SK-N-SH (cell line): ENCODE measurements around the gene CYB561D2.

Experiments
- CTCF ChIP-seq: fragments of 200-600 bp; sonication (generic); IDR thresholded peaks from 2 replicates; pipeline ENCODE4 v1.6.1; 2017; ENCODE audit warnings: antibody characterized with exemption, mild to moderate bottlenecking, moderate library complexity
- EZH2phosphoT487 ChIP-seq: fragments of 200-600 bp; sonication (generic); IDR thresholded peaks from 2 replicates; pipeline ENCODE4 v1.6.1; 2017; ENCODE audit warnings: low read depth, mixed run types, mild to moderate bottlenecking, antibody characterized with exemption, moderate library complexity, borderline replicate concordance
- FOXJ3 ChIP-seq: sonication (generic); formaldehyde crosslinking; IDR thresholded peaks from 2 replicates; pipeline ENCODE4 v1.5.1; 2020; ENCODE audit warnings: mild to moderate bottlenecking, missing genetic modification reagents
- GATA2 ChIP-seq: sonication (generic); formaldehyde crosslinking; IDR thresholded peaks from 2 replicates; pipeline ENCODE4 v1.5.0; 2020; ENCODE audit warnings: mild to moderate bottlenecking, missing genetic modification reagents
- JUND ChIP-seq: IDR thresholded peaks from 2 replicates; pipeline ENCODE4 v1.4.0; 2012
- MXI1 ChIP-seq: IDR thresholded peaks from 2 replicates; pipeline ENCODE4 v1.6.1; 2012; ENCODE audit warnings: mild to moderate bottlenecking, low read depth, low read length, improper control_type of control experiment
- REST ChIP-seq: IDR thresholded peaks from 2 replicates; pipeline ENCODE4 v1.6.1; 2012; ENCODE audit warnings: mild to moderate bottlenecking, low read depth, low read length, moderate library complexity
- SMC3 ChIP-seq: IDR thresholded peaks from 2 replicates; pipeline ENCODE4 v1.6.1; 2012; ENCODE audit warnings: low read depth, low read length, improper control_type of control experiment
- USF2 ChIP-seq: fragments of 150-350 bp; IDR thresholded peaks from 2 replicates; pipeline ENCODE4 v1.6.1; 2017; ENCODE audit warnings: antibody characterized with exemption, low read length, low read depth, borderline replicate concordance
- YY1 ChIP-seq: IDR thresholded peaks from 2 replicates; pipeline ENCODE4 v1.4.0; 2012; ENCODE audit warnings: low read depth, mild to moderate bottlenecking

- TF ChIP-seq CTCF: no peak
- no peak for TF ChIP-seq MXI1
- no peak for TF ChIP-seq REST
- no peak for TF ChIP-seq YY1
- TF ChIP-seq EZH2phosphoT487: no peak
- no peak for TF ChIP-seq GATA2 (CRISPR knock-in tag)
- TF ChIP-seq JUND: no peak
- TF ChIP-seq FOXJ3 (CRISPR knock-in tag): no peak
- TF ChIP-seq SMC3: no peak
- TF ChIP-seq USF2: no peak
These were observed 11.0 kb upstream of the CYB561D2 start for GRCh38 chr3:50339485-50340146.
